MM.1S (cell line): Measurements from ENCODE around the gene ZBTB5.
"Not testable (repeated sequence)": the region's sequence is repeated elsewhere in the genome, so short reads cannot be mapped to it uniquely, and the experiment has no call there.

Experiments used
- DNase-seq: peaks from one replicate; pipeline ENCODE4 v3.0.0-alpha.2; 2015
- H2AFZ ChIP-seq: fragments of 300-600 bp; sonication (generic); 2 replicates; pipeline ENCODE4 v1.6.0; 2016; ENCODE audit warnings: antibody characterized with exemption, low read length
- H3F3A ChIP-seq: fragments of 300-600 bp; sonication (generic); 2 replicates; pipeline ENCODE4 v1.6.1; 2016; ENCODE audit warnings: mild to moderate bottlenecking, antibody characterized with exemption, low read length, moderate library complexity, mixed read lengths; ENCODE audit not compliant: insufficient read depth
- H3K27ac ChIP-seq: fragments of 300-600 bp; sonication (generic); 2 replicates; pipeline ENCODE4 v1.5.1; 2016; ENCODE audit warnings: mild to moderate bottlenecking, low read length
- H3K27me3 ChIP-seq: fragments of 300-600 bp; sonication (generic); replicated peaks from 2 replicates; pipeline ENCODE4 v1.6.0; 2016; ENCODE audit warnings: low read length; ENCODE audit not compliant: insufficient read depth
- H3K36me3 ChIP-seq: fragments of 300-600 bp; sonication (generic); replicated peaks from 2 replicates; pipeline ENCODE4 v1.6.1; 2016; ENCODE audit warnings: mild to moderate bottlenecking, low read length, mixed read lengths; ENCODE audit not compliant: insufficient read depth
- H3K4me1 ChIP-seq: fragments of 300-600 bp; sonication (generic); 2 replicates; pipeline ENCODE4 v1.6.1; 2016; ENCODE audit warnings: low read length, mixed read lengths
- H3K4me2 ChIP-seq: fragments of 300-600 bp; sonication (generic); 2 replicates; pipeline ENCODE4 v1.6.0; 2016; ENCODE audit warnings: low read depth, low read length
- H3K4me3 ChIP-seq: fragments of 300-600 bp; sonication (generic); 2 replicates; pipeline ENCODE4 v1.5.1; 2016; ENCODE audit warnings: low read length, mixed read lengths
- H3K79me2 ChIP-seq: fragments of 300-600 bp; sonication (generic); 2 replicates; pipeline ENCODE4 v1.6.1; 2016; ENCODE audit warnings: mixed run types, low read length, mixed read lengths
- H3K9ac ChIP-seq: fragments of 300-600 bp; sonication (generic); 2 replicates; pipeline ENCODE4 v1.6.1; 2016; ENCODE audit warnings: low read length, mixed read lengths
- H3K9me2 ChIP-seq: fragments of 300-600 bp; sonication (generic); replicated peaks from 2 replicates; pipeline ENCODE4 v1.6.1; 2016; ENCODE audit warnings: mild to moderate bottlenecking, low read length, mixed read lengths; ENCODE audit not compliant: insufficient read depth
- H3K9me3 ChIP-seq: fragments of 300-600 bp; sonication (generic); replicated peaks from 2 replicates; pipeline ENCODE4 v1.6.1; 2016; ENCODE audit warnings: mild to moderate bottlenecking, low read length, mixed read lengths; ENCODE audit not compliant: insufficient read depth
- H4K20me1 ChIP-seq: fragments of 300-600 bp; sonication (generic); 2 replicates; pipeline ENCODE4 v1.6.1; 2016; ENCODE audit warnings: mild to moderate bottlenecking, low read length, moderate library complexity, mixed read lengths; ENCODE audit not compliant: insufficient read depth
- EZH2 ChIP-seq: fragments of 300-600 bp; sonication (generic); optimal IDR thresholded peaks from 2 replicates; pipeline ENCODE3; 2017; ENCODE audit warnings: low read depth, mild to moderate bottlenecking, antibody characterized with exemption, low read length, mixed read lengths
- EZH2phosphoT487 ChIP-seq: fragments of 300-600 bp; sonication (generic); IDR thresholded peaks from 2 replicates; pipeline ENCODE4 v1.6.1; 2018; ENCODE audit warnings: antibody characterized with exemption, low read length
- TF ChIP-seq, protein P1 (sequence below): fragments of 300-600 bp; sonication (generic); IDR thresholded peaks from 2 replicates; pipeline ENCODE4 v1.5.1; 2016; ENCODE audit warnings: antibody characterized with exemption, low read length, mixed read lengths

Gene ZBTB5

DNA sequence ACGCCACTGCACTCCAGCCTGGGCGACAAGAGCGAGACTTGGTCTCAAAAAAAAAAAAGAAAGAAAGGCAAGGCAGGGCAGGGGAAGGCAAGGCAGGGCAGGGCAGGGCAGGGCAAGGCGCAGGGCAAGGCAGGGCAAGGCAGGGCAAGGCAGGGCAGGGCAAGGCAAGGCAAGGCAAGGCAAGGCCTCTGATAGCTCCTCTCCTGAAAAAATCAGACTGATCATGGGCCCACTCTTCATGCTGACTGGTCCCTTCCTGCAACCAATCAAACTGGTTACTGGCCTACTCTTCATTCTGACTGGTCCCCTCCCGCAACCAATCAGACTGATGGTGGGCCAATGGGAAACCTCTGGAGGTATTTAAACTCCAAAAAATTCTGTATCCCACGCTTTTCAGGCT lies 3.4 kb upstream of the ZBTB5 start:
- Histone ChIP-seq H3K9ac (no peak overlapping the region), H4K20me1 (no peaks in the 10 kb centered on the region), H3K27ac (no peak overlapping the region), H3K9me2 (no peaks in the 10 kb centered on the region), H3K4me2 (no peak overlapping the region), H3F3A (0 out of 2 replicates have a peak, but pooled peaks cover 6% of the 10 kb centered on the region), H3K4me1 (peaks cover 11% of the 10 kb centered on the region; the same call in 1 of the 2 replicates), H3K27me3 (no peaks in the 10 kb centered on the region), H3K79me2 (peaks cover 12% of the 10 kb centered on the region), H3K36me3 (no peaks in the 10 kb centered on the region), H3K9me3 (no peaks in the 10 kb centered on the region), H3K4me3 (no peak overlapping the region), H2AFZ (no peak overlapping the region)
- TF ChIP-seq EZH2phosphoT487 (no peak), EZH2 (no peak)
- TF ChIP-seq, protein P1, sequence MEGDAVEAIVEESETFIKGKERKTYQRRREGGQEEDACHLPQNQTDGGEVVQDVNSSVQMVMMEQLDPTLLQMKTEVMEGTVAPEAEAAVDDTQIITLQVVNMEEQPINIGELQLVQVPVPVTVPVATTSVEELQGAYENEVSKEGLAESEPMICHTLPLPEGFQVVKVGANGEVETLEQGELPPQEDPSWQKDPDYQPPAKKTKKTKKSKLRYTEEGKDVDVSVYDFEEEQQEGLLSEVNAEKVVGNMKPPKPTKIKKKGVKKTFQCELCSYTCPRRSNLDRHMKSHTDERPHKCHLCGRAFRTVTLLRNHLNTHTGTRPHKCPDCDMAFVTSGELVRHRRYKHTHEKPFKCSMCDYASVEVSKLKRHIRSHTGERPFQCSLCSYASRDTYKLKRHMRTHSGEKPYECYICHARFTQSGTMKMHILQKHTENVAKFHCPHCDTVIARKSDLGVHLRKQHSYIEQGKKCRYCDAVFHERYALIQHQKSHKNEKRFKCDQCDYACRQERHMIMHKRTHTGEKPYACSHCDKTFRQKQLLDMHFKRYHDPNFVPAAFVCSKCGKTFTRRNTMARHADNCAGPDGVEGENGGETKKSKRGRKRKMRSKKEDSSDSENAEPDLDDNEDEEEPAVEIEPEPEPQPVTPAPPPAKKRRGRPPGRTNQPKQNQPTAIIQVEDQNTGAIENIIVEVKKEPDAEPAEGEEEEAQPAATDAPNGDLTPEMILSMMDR, result no peak
- no peak for DNase-seq

DNA sequence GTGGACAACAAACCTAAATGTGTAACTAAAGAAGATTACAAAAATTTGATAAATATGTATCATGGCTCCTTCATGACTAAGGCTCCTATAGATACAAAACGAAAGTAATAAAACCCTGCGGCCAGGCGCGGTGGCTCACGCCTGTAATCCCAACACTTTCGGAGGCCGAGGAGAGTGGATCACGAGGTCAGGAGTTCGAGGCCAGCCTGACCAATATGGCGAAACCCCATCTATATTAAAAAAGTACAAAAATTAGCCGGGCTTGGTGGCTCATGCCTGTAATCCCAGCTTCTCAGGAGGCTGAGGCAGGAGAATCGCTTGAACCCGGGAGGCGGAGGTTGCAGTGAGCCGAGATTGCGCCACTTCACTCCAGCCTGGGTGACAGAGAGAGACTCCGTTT lies 2.3 kb upstream of the ZBTB5 start:
- DNase-seq, H3F3A ChIP-seq, H3K27ac ChIP-seq, H3K4me3 ChIP-seq, H3K36me3 ChIP-seq, H3K27me3 ChIP-seq, H2AFZ ChIP-seq, H4K20me1 ChIP-seq, H3K9me2 ChIP-seq, H3K4me2 ChIP-seq, H3K9me3 ChIP-seq, H3K9ac ChIP-seq: not testable (repeated sequence)
- Histone ChIP-seq H3K4me1 (peaks cover 14% of the 10 kb centered on the region; the same call in 1 of the 2 replicates), H3K79me2 (peaks cover 23% of the 10 kb centered on the region)

DNA sequence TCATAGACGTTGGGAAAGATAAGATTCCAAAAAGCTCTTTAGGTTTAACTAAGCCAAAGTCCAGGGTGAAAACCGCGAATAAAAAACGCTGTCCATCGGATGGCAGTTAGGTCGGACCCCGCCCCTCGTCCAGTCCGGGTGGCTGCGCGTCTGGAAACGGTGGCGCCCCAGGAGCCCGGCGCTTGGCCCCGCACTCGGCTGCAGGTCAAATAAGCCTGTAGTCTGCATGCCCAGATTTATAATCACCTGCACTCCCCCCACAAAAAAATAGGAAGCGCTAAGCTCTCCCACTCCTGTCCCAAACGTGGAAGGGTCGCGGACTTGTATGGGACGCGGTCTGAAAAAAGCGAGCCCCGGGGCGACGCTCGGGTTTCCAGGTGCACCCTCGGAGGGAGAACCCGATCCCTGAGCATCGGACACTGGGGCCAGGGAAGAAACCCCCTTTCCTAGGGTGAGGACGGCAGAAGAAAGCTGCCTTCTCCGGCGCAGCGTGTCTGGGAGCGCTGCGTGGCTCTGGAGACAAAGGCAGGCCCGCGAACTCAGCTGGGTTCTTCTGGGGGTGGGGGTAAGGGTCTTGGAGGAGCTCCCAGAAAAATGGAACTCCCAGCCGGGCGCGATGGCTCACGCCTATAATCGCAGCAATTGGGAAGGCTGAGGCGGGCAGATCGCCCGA lies 923 bp upstream of the ZBTB5 start:
- Histone ChIP-seq H3K36me3 (no peaks in the 10 kb centered on the region), H3K4me3 (peak overlapping the region; percentile 89), H4K20me1 (no peaks in the 10 kb centered on the region), H3K4me1 (peaks cover 10% of the 10 kb centered on the region; the same call in 1 of the 2 replicates), H3K27ac (peak overlapping the region; percentile 90; the same call in 1 of the 2 replicates), H3K79me2 (peaks cover 37% of the 10 kb centered on the region), H3K9ac (peak overlapping the region; percentile 79), H3K4me2 (peak overlapping the region; percentile 99), H3F3A (0 out of 2 replicates have a peak, but pooled peaks cover 6% of the 10 kb centered on the region), H3K27me3 (no peaks in the 10 kb centered on the region), H3K9me3 (no peaks in the 10 kb centered on the region), H2AFZ (peak overlapping the region; percentile 99), H3K9me2 (no peaks in the 10 kb centered on the region)
- TF ChIP-seq, protein P1, result no peak
- TF ChIP-seq EZH2phosphoT487, result no peak
- DNase-seq, result peak; percentile 16
